VCaP (cell line): ENCODE measurements around the gene TWIST2.
A peak's percentile ranks its signal among the peaks of the same experiment; 100 is the strongest.

Experiments
- H3K27ac ChIP-seq: fragments of 450-650 bp; 2 replicates; pipeline ENCODE4 v1.5.1; 2017
- TF ChIP-seq, protein P1 (sequence below): fragments of 450-650 bp; conservative IDR thresholded peaks from 2 replicates; pipeline ENCODE4 v1.5.1; 2017; ENCODE audit warnings: mild to moderate bottlenecking, moderate library complexity

Gene TWIST2

DNA sequence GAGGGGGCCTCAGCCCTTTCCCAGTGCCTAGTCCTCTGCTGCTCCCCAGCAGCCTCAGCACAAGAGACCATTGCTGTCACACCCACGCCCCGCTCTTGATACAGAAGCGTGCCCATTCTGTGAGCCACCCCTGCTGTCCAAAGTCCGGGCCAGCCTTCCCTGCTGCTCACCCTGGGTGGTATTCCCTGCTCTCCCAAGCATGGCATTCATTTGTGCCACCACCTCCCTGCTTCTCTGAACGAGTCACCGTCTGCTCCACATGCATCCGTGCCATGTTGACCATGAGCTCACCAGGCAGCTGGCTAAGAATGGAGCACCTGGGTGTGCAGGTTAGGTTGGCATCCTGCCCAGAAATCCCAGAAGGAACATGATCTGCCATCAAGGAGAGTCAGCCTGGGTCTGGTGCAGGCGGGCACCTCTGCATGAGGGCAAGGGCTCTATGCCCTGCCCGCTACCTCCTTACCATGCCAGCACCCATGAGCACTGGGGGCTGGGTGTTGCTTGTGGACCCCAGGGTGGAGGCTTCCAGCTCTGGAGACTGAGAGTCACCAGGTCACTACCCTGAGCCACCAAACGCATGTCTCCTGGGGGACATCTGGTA lies 63.0 kb downstream of the TWIST2 start:
- TF ChIP-seq, protein P1, sequence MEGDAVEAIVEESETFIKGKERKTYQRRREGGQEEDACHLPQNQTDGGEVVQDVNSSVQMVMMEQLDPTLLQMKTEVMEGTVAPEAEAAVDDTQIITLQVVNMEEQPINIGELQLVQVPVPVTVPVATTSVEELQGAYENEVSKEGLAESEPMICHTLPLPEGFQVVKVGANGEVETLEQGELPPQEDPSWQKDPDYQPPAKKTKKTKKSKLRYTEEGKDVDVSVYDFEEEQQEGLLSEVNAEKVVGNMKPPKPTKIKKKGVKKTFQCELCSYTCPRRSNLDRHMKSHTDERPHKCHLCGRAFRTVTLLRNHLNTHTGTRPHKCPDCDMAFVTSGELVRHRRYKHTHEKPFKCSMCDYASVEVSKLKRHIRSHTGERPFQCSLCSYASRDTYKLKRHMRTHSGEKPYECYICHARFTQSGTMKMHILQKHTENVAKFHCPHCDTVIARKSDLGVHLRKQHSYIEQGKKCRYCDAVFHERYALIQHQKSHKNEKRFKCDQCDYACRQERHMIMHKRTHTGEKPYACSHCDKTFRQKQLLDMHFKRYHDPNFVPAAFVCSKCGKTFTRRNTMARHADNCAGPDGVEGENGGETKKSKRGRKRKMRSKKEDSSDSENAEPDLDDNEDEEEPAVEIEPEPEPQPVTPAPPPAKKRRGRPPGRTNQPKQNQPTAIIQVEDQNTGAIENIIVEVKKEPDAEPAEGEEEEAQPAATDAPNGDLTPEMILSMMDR = no peak
- H3K27ac ChIP-seq = peak overlapping the region; percentile 2; the same call in 1 of the 2 replicates

DNA sequence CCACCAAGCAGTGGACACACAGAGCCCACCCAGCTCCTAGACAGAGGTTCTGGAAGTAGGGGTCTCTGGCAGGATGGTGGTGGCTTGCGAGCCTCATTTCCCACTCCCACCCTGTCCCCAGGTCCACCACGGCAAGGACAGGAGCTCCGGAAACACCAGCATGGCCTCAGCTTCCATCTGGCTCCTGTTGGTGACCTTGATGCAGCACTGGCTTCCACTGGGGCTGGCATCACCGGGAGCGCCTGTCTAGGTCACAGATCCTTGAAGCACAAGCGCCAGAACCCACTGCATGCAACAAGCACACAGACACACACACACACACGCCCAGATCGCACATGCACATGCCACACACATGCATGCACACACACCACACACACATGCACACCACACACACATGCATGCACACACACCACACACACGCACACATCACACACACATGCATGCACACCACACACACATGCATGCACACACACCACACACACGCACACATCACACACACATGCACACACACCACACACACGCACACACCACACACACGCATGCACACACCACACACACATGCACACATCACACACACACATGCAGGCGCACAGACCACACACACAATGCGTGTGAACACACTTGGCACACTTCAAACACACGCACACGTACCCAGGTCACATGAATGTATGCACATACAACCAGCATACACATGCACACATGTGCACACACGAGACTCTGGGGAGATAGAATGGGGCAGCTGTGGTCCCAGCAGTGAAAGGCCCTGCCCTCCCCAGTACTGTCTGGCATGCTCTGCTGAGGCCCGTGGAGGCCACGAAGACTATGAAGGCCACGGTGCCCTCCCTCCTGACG lies 63.7 kb downstream of the TWIST2 start:
- TF ChIP-seq, protein P1 = no peak
- no peak overlapping the region; the same call in 1 of the 2 replicates for H3K27ac ChIP-seq

DNA sequence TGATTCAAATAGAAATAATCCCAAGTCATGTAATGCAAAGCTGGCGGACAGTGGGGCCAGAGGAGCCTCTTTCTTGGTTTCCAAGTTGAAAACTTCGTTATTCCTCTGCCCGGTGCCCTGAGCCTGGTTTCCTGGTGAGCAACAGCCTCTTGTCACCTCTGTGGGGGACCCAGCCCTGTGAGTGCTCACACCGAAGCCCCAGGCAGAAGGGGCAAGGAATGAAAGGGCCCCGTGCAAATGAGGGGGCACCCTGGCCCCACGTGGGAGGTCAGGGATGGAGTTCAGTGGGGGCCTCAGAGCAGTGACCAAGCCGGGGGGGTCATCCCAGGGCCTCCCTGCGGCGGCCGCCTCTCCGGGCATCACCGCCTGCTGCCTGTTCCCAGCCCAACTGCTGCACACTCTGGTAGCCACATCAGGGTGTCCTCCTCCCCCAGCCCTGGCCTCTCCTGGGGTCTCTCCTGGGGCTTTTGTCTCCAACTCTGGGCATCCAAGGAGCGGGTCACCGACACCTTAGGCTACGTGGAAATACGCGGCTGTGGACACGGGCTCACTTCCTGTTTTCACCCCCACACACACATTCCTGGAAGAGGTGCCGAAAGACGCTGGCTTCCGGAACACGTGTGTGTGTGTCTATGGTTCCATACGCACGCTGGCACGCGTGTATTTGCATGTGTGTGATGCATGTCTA lies 64.5 kb downstream of the TWIST2 start:
- TF ChIP-seq, protein P1 = no peak
- no peak overlapping the region for H3K27ac ChIP-seq

DNA sequence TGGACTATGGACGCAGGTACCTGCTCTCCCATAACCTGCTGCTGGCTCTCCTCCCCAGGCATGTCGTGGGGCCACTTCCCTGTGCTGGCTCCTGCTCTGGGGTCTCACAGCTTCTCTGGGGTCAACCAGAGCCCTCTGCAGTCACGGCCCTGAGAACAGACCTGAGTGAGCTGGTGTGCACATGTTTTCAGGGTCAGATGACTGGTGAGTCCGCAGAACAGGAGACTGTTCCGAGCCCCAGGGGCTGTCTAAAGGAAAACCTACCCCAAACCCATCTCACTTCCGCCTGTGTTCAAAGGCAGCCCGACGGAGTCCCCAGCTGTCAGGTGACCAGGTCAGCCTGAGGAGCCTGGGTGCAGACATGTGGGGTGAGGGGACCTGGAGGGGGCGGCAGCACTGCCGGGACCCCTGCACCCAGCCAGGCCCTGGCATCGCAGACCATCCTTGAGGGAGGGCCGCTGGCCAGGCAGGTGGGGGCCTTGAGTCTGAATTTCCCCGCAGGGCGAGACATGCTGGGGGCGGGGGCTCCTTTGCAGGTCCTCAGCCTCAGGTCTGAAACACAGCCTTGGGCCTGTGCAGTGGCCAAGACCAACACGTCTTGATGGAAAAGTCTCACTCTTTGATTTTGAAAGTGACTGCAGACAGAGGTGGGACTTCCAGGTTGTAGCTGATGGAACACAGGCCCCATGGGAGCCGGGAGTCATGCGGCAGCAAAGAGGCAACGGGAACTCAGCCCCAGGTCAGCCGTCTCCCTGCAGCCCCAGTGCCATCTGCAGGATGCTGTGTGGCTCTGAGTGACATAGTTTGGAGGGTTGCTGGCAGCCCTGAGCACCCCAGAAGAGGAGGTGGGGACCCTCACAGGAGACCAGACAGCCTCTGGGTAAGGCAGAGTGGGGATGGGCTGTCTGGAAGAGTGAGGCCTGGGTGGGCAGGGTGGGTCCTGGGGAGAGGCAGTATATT lies 65.3 kb downstream of the TWIST2 start:
- no peak overlapping the region for H3K27ac ChIP-seq
- TF ChIP-seq, protein P1 = no peak

DNA sequence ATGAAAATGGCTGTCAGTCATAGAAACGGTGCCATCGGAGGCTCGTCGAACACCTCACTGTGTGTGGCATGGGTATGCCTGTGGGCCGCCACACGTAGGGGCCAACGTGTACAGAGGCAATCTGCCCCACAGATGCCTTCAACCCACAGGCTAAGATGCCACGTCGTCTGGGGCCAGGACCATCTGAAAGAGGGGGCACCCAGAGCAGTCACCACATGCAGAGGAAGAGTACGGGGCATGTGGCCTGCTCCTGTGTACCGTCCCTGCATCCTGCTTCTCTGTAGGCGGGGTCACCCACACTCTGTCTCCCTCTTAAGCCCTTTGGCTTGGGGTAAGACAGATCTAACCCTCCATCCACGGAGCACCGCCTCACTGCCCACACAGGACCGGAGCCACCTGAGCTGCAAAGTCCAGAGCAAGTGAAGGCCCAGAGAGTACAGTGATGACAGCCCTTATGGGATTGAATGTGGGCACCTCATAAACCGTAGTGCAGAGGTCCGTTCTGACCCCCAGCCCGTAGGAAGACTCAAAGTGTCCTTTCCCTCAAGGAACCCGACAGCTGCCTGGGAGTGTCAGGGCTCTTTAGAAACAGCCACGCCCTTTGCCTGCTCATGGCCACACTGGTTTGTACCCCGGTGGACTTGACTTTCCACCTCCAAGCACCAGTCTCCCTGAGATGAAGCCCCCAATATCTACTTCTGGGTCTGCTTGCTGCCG lies 66.2 kb downstream of the TWIST2 start:
- H3K27ac ChIP-seq = no peak overlapping the region
- TF ChIP-seq, protein P1 = no peak

DNA sequence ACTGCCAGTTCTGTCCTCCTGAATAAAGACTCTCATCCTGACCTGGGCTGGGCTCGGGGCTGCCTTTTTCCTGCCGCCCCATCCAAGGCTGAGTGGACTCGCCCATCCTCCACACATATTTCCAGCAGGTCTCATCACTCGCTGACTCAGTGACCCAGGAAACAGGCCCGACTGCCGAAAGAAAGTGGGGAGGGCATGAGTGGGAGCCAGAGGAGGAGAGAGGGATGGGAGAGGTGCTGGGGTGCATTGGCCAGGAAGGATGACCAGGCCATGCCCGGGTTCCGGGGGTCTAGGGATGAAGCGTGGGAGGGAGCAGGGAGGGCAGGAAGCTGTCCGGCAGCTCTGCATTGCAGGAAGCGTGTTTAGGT lies 66.7 kb downstream of the TWIST2 start:
- TF ChIP-seq, protein P1 = no peak
- no peak overlapping the region for H3K27ac ChIP-seq
